Stomach smooth muscle (tissue), 2 donors: ENCODE data around the gene SNAP91.

Experiments used
- H3K27ac ChIP-seq: one replicate; pipeline ENCODE4 v1.7.0; 2013; ENCODE audit warnings: mild to moderate bottlenecking, low read length, inconsistent platforms
- H3K27me3 ChIP-seq, 2 donors: one replicate each; pipeline ENCODE4 v1.7.0; 2013; ENCODE audit warnings: low read length in 2 of 2; ENCODE audit not compliant: insufficient read depth in 2 of 2, control insufficient read depth in 1 of 2
- H3K36me3 ChIP-seq, 2 donors: one replicate each; pipeline ENCODE4 v1.7.0; 2013; ENCODE audit warnings: low read length in 2 of 2; ENCODE audit not compliant: control insufficient read depth in 2 of 2, insufficient read depth in 2 of 2
- H3K4me1 ChIP-seq: one replicate; pipeline ENCODE4 v1.7.0; 2013; ENCODE audit warnings: low read length; ENCODE audit not compliant: control insufficient read depth, insufficient read depth
- H3K4me3 ChIP-seq, 2 donors: one replicate each; pipeline ENCODE4 v1.7.0; 2013; ENCODE audit warnings: low read length in 2 of 2
- H3K9ac ChIP-seq, 2 donors: one replicate each; pipeline ENCODE4 v1.7.0; 2013; ENCODE audit warnings: low read length in 2 of 2, mild to moderate bottlenecking in 1 of 2
- H3K9me3 ChIP-seq, 2 donors: one replicate each; pipeline ENCODE4 v1.7.0; 2013; ENCODE audit warnings: low read length in 2 of 2; ENCODE audit not compliant: control insufficient read depth in 2 of 2
- donor health status: healthy.
- donor health status: Pancreatic carcinoma.

Gene SNAP91

GRCh38 chr6:83711958-83712357 lies 3.1 kb upstream of the SNAP91 start:
- no peak overlapping the region for H3K27ac ChIP-seq
- H3K4me1 ChIP-seq: peaks cover 12% of the 10 kb centered on the region

GRCh38 chr6:83709748-83710050 lies 798 bp upstream of the SNAP91 start:
- Histone ChIP-seq H3K4me1 (peaks cover 12% of the 10 kb centered on the region), H3K4me3 (peak overlapping the region in 1 of 2 donors; percentile 68), H3K9me3 (no peaks in the 10 kb centered on the region), H3K27me3 (peaks cover 18 to 32% of the 10 kb centered on the region in 2 donors), H3K36me3 (no peaks in the 10 kb centered on the region), H3K9ac (no peak overlapping the region), H3K27ac (no peak overlapping the region)

More at GRCh38 chr6:83711958-83712357, 3.1 kb upstream of the SNAP91 start:
- H3K36me3 ChIP-seq: no peaks in the 10 kb centered on the region
- H3K9me3 ChIP-seq: no peaks in the 10 kb centered on the region
- H3K9ac ChIP-seq: no peak overlapping the region
- no peak overlapping the region for H3K4me3 ChIP-seq
- peaks cover 18 to 28% of the 10 kb centered on the region in 2 donors for H3K27me3 ChIP-seq

- H3K9ac ChIP-seq: no peak overlapping the region
- H3K4me1 ChIP-seq: peaks cover 12% of the 10 kb centered on the region
These were observed 343 bp downstream of the SNAP91 start for GRCh38 chr6:83708546-83708969.

GRCh38 chr6:83707829-83708545 lies 914 bp downstream of the SNAP91 start:
- Histone ChIP-seq H3K4me3 (peak overlapping the region; percentile 35 to 68), H3K27me3 (peaks cover 16 to 32% of the 10 kb centered on the region in 2 donors), H3K9ac (no peak overlapping the region), H3K27ac (no peak overlapping the region), H3K4me1 (peaks cover 12% of the 10 kb centered on the region), H3K36me3 (no peaks in the 10 kb centered on the region), H3K9me3 (no peaks in the 10 kb centered on the region)

More at GRCh38 chr6:83708546-83708969, 343 bp downstream of the SNAP91 start:
- Histone ChIP-seq H3K27ac (no peak overlapping the region), H3K27me3 (peaks cover 16 to 32% of the 10 kb centered on the region in 2 donors), H3K9me3 (no peaks in the 10 kb centered on the region), H3K4me3 (peak overlapping the region; percentile 35 to 68), H3K36me3 (no peaks in the 10 kb centered on the region)

- H3K4me3 ChIP-seq: no peak overlapping the region
- H3K4me1 ChIP-seq: peaks cover 3% of the 10 kb centered on the region
- H3K9me3 ChIP-seq: no peaks in the 10 kb centered on the region
- H3K27ac ChIP-seq: no peak overlapping the region
- H3K9ac ChIP-seq: no peak overlapping the region
- peaks cover 5 to 8% of the 10 kb centered on the region in 2 donors for H3K27me3 ChIP-seq
- no peaks in the 10 kb centered on the region for H3K36me3 ChIP-seq
These were observed 6.2 kb downstream of the SNAP91 start for GRCh38 chr6:83702749-83703148.

- Histone ChIP-seq H3K36me3 (no peaks in the 10 kb centered on the region), H3K9me3 (no peaks in the 10 kb centered on the region), H3K27me3 (peaks cover 0 to 4% of the 10 kb centered on the region in 2 donors), H3K9ac (no peak overlapping the region), H3K4me3 (no peak overlapping the region), H3K27ac (no peak overlapping the region), H3K4me1 (no peaks in the 10 kb centered on the region)
These were observed 6.8 kb downstream of the SNAP91 start for GRCh38 chr6:83702077-83702476.

GRCh38 chr6:83696674-83697073 lies 12.2 kb downstream of the SNAP91 start:
- Histone ChIP-seq H3K9ac (no peak overlapping the region), H3K27ac (no peak overlapping the region), H3K4me3 (no peak overlapping the region), H3K9me3 (peaks cover 3% of the 10 kb centered on the region in 2 donors), H3K4me1 (no peaks in the 10 kb centered on the region), H3K36me3 (no peaks in the 10 kb centered on the region), H3K27me3 (no peaks in the 10 kb centered on the region)

GRCh38 chr6:83685481-83685880 lies 23.4 kb downstream of the SNAP91 start:
- Histone ChIP-seq H3K9me3 (no peaks in the 10 kb centered on the region), H3K9ac (no peak overlapping the region), H3K4me1 (no peaks in the 10 kb centered on the region), H3K27ac (no peak overlapping the region), H3K4me3 (no peak overlapping the region), H3K36me3 (no peaks in the 10 kb centered on the region), H3K27me3 (no peaks in the 10 kb centered on the region)

- Histone ChIP-seq H3K9ac (no peak overlapping the region), H3K36me3 (no peaks in the 10 kb centered on the region), H3K27ac (no peak overlapping the region), H3K4me3 (no peak overlapping the region), H3K4me1 (no peaks in the 10 kb centered on the region), H3K9me3 (no peaks in the 10 kb centered on the region), H3K27me3 (no peaks in the 10 kb centered on the region)
These were observed 31.1 kb downstream of the SNAP91 start for GRCh38 chr6:83677791-83678190.

GRCh38 chr6:83637953-83638352 lies 70.9 kb downstream of the SNAP91 start:
- H3K36me3 ChIP-seq: no peaks in the 10 kb centered on the region
- H3K4me3 ChIP-seq: no peak overlapping the region
- H3K4me1 ChIP-seq: no peaks in the 10 kb centered on the region
- no peaks in the 10 kb centered on the region for H3K27me3 ChIP-seq
- no peaks in the 10 kb centered on the region for H3K9me3 ChIP-seq
- no peak overlapping the region for H3K9ac ChIP-seq
- no peak overlapping the region for H3K27ac ChIP-seq

- no peaks in the 10 kb centered on the region for H3K27me3 ChIP-seq
- no peak overlapping the region for H3K4me3 ChIP-seq
- no peaks in the 10 kb centered on the region for H3K36me3 ChIP-seq
These were observed 72.1 kb downstream of the SNAP91 start for GRCh38 chr6:83636800-83637199.

More at GRCh38 chr6:83636800-83637199, 72.1 kb downstream of the SNAP91 start:
- no peak overlapping the region for H3K9ac ChIP-seq
- no peaks in the 10 kb centered on the region for H3K9me3 ChIP-seq
- H3K27ac ChIP-seq: no peak overlapping the region
- no peaks in the 10 kb centered on the region for H3K4me1 ChIP-seq
